Sigmoid colon (tissue), 7 donors: ENCODE measurements around the gene CSNK1E. TPM values are rescaled to one million over a fixed set of nuclear protein-coding genes. Genes with fewer than 3 reads are reported as not detected.

ENCODE experiments used
- DNase-seq: peaks from one replicate; pipeline ENCODE4 v3.0.0-alpha.2; 2019
- H3K27ac ChIP-seq, 4 donors: fragments of 200-600 bp; sonication (generic); one replicate each; pipeline ENCODE4 v1.5.1; 2016 to 2019; ENCODE audit warnings: mild to moderate bottlenecking in 1 of 4
- H3K27me3 ChIP-seq, 3 donors: fragments of 200-600 bp; sonication (generic); one replicate each; pipeline ENCODE4 v1.5.1; 2019; ENCODE audit warnings: mild to moderate bottlenecking in 1 of 3
- H3K36me3 ChIP-seq, 4 donors: fragments of 200-600 bp; sonication (generic); one replicate each; pipeline ENCODE4 v1.5.1; 2016 to 2019
- H3K4me1 ChIP-seq, 4 donors: fragments of 200-600 bp; sonication (generic); one replicate each; pipeline ENCODE4 v1.5.1; 2017 to 2019
- H3K4me3 ChIP-seq, 4 donors: fragments of 200-600 bp; sonication (generic); one replicate each; pipeline ENCODE4 v1.5.1; 2017 to 2019; ENCODE audit warnings: mild to moderate bottlenecking in 2 of 4, moderate library complexity in 1 of 4
- H3K9me3 ChIP-seq, 4 donors: fragments of 200-600 bp in 3 of 4; sonication (generic) in 3 of 4; one replicate each; pipeline versions ENCODE4 v1.5.1 to v1.6.1; 2013 to 2019
- EP300 ChIP-seq, 4 donors: sonication (generic); formaldehyde crosslinking; IDR thresholded peaks; one replicate each; pipeline ENCODE4 v1.6.1; 2017; ENCODE audit warnings: antibody characterized with exemption in 4 of 4
- POLR2A ChIP-seq, 2 donors: fragments of 450-650 bp; IDR thresholded peaks; one replicate each; pipeline ENCODE4 v1.6.1; 2016; ENCODE audit warnings: antibody characterized with exemption in 2 of 2, mild to moderate bottlenecking in 2 of 2, moderate library complexity in 2 of 2
- POLR2AphosphoS5 ChIP-seq, 4 donors: sonication (generic); formaldehyde crosslinking; IDR thresholded peaks; one replicate each; pipeline ENCODE4 v1.6.1; 2017; ENCODE audit warnings: antibody characterized with exemption in 4 of 4
- WGBS, 2 donors: extraction: QIAGEN DNeasy Blood & Tissue Kit; methylation state at CpG; one replicate each; pipeline ENCODE4 v1.1.7; 2013; 5-methylcytosine and 5-hydroxymethylcytosine counted together
- intact Hi-C: fragments of 100-400 bp; cut with DNase I; formaldehyde crosslinking; loops from one replicate; pipeline ENCODE4 v1.15.1; 2023
- polyA plus RNA-seq, 3 donors: library from polyadenylated mRNA; stranded (reverse); fragments of 200-250 nt; gene quantifications; one replicate each; pipeline ENCODE4 v1.2.3, GENCODE V29; 2013
- total RNA-seq, 4 donors: library from RNA; depleted of rRNA; stranded (reverse); fragments of >200 nt; gene quantifications; one replicate each; pipeline ENCODE4 v1.1.0, GENCODE V29; 2016
- TF ChIP-seq, protein P1 (sequence below), 4 experiments: fragments of 450-650 bp in 3 of 4; fragments of 200-600 bp in 1 of 4; IDR thresholded peaks; one replicate each; pipeline ENCODE4 v1.5.1; 2016 to 2019; ENCODE audit warnings: antibody characterized with exemption in 4 of 4, mild to moderate bottlenecking in 3 of 4, moderate library complexity in 2 of 4
- donor health status: healthy with polysubstance abuse.
- donor health status: Bipolar disorder and iron deficiency.
- donor health status: healthy.

CSNK1E gene
- total and polyA plus RNA-seq, 7 donors = 33.6 to 116 (median 63.7) TPM

GRCh38 chr22:38269466-38269865 is 47.8 kb downstream of the CSNK1E start:
- 95 to 96% methylated on average over 7 of the region's 7 CpGs for WGBS, 2 donors
- H3K4me3 ChIP-seq = no peak overlapping the region
- peaks cover 0 to 83% (median 72%) of the 10 kb centered on the region in 4 donors for H3K4me1 ChIP-seq
- intact Hi-C loops = no loop called here
- H3K27me3 ChIP-seq = no peaks in the 10 kb centered on the region
- no peaks in the 10 kb centered on the region for H3K9me3 ChIP-seq
- peak overlapping the region in 3 of 4 donors; percentile 87 to 97 (median 92) for H3K27ac ChIP-seq
- H3K36me3 ChIP-seq = no peaks in the 10 kb centered on the region
- TF ChIP-seq POLR2AphosphoS5 (IDR thresholded peaks at IDR 0.05) (no peak), POLR2A (IDR thresholded peaks at IDR 0.05) (no peak), EP300 (IDR thresholded peaks at IDR 0.05) (no peak)
- TF ChIP-seq, protein P1, sequence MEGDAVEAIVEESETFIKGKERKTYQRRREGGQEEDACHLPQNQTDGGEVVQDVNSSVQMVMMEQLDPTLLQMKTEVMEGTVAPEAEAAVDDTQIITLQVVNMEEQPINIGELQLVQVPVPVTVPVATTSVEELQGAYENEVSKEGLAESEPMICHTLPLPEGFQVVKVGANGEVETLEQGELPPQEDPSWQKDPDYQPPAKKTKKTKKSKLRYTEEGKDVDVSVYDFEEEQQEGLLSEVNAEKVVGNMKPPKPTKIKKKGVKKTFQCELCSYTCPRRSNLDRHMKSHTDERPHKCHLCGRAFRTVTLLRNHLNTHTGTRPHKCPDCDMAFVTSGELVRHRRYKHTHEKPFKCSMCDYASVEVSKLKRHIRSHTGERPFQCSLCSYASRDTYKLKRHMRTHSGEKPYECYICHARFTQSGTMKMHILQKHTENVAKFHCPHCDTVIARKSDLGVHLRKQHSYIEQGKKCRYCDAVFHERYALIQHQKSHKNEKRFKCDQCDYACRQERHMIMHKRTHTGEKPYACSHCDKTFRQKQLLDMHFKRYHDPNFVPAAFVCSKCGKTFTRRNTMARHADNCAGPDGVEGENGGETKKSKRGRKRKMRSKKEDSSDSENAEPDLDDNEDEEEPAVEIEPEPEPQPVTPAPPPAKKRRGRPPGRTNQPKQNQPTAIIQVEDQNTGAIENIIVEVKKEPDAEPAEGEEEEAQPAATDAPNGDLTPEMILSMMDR (IDR thresholded peaks at IDR 0.05) = no peak
- no peak for DNase-seq

GRCh38 chr22:38267086-38267485 is 50.1 kb downstream of the CSNK1E start:
- no peak for DNase-seq
- 67 to 77% methylated on average over 4 of the region's 4 CpGs for WGBS, 2 donors
- H3K4me1 ChIP-seq = peaks cover 0 to 82% (median 75%) of the 10 kb centered on the region in 4 donors

GRCh38 chr22:38266120-38266519 is 51.1 kb downstream of the CSNK1E start:
- H3K4me1 ChIP-seq = peaks cover 0 to 82% (median 75%) of the 10 kb centered on the region in 4 donors
- no peaks in the 10 kb centered on the region for H3K9me3 ChIP-seq
- H3K27ac ChIP-seq = peak overlapping the region; percentile 49 to 66 (median 62)
- no peak overlapping the region for H3K4me3 ChIP-seq
- no peak for TF ChIP-seq EP300 (IDR thresholded peaks at IDR 0.05)
- no peak for TF ChIP-seq POLR2A (IDR thresholded peaks at IDR 0.05)
- TF ChIP-seq, protein P1 (IDR thresholded peaks at IDR 0.05) = no peak
- no peak for TF ChIP-seq POLR2AphosphoS5 (IDR thresholded peaks at IDR 0.05)
- WGBS, 2 donors = 40 to 43% methylated on average over 8 of the region's 8 CpGs
- DNase-seq = no peak
- H3K36me3 ChIP-seq = peaks cover 0 to 6% (median 0%) of the 10 kb centered on the region in 4 donors
- intact Hi-C loops = no loop called here
- H3K27me3 ChIP-seq = no peaks in the 10 kb centered on the region

More at GRCh38 chr22:38267086-38267485, 50.1 kb downstream of the CSNK1E start:
- Histone ChIP-seq H3K9me3 (no peaks in the 10 kb centered on the region), H3K27me3 (no peaks in the 10 kb centered on the region), H3K4me3 (no peak overlapping the region), H3K27ac (peak overlapping the region; percentile 49 to 66 (median 62)), H3K36me3 (peaks cover 0 to 6% (median 0%) of the 10 kb centered on the region in 4 donors)
- peak in 1 of 4 donors; percentile 53 for TF ChIP-seq POLR2AphosphoS5 (IDR thresholded peaks at IDR 0.05)
- TF ChIP-seq EP300 (IDR thresholded peaks at IDR 0.05) = no peak
- intact Hi-C loops = no loop called here

GRCh38 chr22:38264322-38264843 is 52.9 kb downstream of the CSNK1E start:
- Histone ChIP-seq H3K36me3 (peaks cover 0 to 6% (median 0%) of the 10 kb centered on the region in 4 donors), H3K4me1 (peaks cover 0 to 80% (median 71%) of the 10 kb centered on the region in 4 donors), H3K4me3 (no peak overlapping the region), H3K27ac (no peak overlapping the region), H3K9me3 (no peaks in the 10 kb centered on the region), H3K27me3 (no peaks in the 10 kb centered on the region)
- TF ChIP-seq, protein P1 (IDR thresholded peaks at IDR 0.05) = no peak
- TF ChIP-seq POLR2A (IDR thresholded peaks at IDR 0.05) (no peak), EP300 (IDR thresholded peaks at IDR 0.05) (no peak), POLR2AphosphoS5 (IDR thresholded peaks at IDR 0.05) (no peak)
- DNase-seq = no peak
- 94 to 95% methylated on average over 6 of the region's 6 CpGs for WGBS, 2 donors
- intact Hi-C loops = no loop called here

DNA sequence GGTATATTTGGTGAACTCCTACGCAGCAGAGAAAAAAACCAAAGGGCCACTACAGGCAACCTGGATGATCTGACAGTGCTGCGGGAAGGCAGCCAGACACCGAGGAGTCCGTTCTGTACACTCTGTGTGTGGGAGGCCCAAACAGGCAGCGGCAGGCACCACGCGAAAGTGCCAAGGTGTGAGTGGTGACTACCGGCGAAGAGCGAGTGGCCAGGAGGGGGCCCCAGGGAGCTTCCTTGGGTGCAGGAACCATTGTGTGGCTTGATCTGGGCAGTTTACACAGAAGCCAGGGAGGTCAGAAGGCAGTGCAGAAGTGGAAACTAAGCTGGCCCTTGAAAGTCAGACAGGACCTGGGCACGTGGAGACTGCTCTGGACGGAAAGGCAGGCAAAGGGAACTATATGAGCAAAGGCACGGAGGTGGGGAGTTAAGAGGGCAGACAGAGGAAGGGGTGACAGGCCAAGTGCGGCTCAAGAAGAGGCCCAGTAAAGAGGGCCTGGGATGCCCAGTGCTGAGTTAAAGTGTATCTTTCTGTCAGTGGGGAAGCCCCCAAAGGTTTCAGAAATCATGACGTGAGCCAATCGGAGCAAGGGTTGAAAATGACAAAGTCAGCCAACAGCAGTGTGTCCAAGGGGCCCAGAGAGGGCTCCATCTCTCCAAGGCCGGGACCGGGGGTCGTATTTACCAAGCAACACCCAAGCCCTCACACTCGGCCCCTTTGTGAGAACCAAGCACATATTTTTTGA is 55.0 kb downstream of the CSNK1E start:
- peaks cover 0 to 84% (median 73%) of the 10 kb centered on the region in 4 donors for H3K4me1 ChIP-seq

More for the DNA sequence above, 55.0 kb downstream of the CSNK1E start:
- DNase-seq = peak; percentile 79
- WGBS, 2 donors = 62 to 72% methylated on average over 20 of the region's 20 CpGs
- H3K27ac ChIP-seq = peak overlapping the region; percentile 74 to 93 (median 90)
- no peak overlapping the region for H3K4me3 ChIP-seq
- H3K36me3 ChIP-seq = peaks cover 0 to 6% (median 0%) of the 10 kb centered on the region in 4 donors
- no peaks in the 10 kb centered on the region for H3K9me3 ChIP-seq
- H3K27me3 ChIP-seq = no peaks in the 10 kb centered on the region
- no peak for TF ChIP-seq EP300 (IDR thresholded peaks at IDR 0.05)
- TF ChIP-seq, protein P1 (IDR thresholded peaks at IDR 0.05) = peak in 3 of 4 experiments; percentile 49 to 63 (median 50)
- intact Hi-C loops = loop anchor here (2.0 kb wide), 1 partner anchor 91 kb away; no protein-coding TSS in a partner anchor
